HG02798 (cell line): Measurements from ENCODE around the gene MRPL51.

Experiments
- ATAC-seq: cut with Tn5 transposase; IDR thresholded peaks from one replicate; pipeline ENCODE4 v1.9.1; 2021; ENCODE audit warnings: mild to moderate bottlenecking; ENCODE audit not compliant: unreplicated experiment, poor library complexity

MRPL51 gene

DNA sequence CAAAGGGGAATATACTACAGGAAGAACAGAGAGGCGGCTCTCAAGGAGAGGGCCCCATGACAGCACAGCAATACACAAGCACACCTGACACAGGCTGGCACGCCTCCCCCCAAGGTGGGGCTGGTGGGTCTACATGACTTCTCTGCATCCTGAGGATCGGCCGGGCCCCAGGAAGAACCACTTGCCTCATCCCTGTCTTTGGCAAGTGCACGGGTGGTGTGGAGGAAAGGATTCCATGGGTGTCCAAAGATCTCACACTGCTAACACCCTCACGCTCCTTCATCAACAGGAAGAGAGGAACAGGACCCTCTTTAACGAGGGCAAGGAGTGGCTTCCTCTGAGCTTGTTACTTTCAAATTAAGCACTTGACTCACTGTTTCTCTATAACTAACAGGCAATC is 29.8 kb downstream of the MRPL51 start:
- ATAC-seq, result no peak

DNA sequence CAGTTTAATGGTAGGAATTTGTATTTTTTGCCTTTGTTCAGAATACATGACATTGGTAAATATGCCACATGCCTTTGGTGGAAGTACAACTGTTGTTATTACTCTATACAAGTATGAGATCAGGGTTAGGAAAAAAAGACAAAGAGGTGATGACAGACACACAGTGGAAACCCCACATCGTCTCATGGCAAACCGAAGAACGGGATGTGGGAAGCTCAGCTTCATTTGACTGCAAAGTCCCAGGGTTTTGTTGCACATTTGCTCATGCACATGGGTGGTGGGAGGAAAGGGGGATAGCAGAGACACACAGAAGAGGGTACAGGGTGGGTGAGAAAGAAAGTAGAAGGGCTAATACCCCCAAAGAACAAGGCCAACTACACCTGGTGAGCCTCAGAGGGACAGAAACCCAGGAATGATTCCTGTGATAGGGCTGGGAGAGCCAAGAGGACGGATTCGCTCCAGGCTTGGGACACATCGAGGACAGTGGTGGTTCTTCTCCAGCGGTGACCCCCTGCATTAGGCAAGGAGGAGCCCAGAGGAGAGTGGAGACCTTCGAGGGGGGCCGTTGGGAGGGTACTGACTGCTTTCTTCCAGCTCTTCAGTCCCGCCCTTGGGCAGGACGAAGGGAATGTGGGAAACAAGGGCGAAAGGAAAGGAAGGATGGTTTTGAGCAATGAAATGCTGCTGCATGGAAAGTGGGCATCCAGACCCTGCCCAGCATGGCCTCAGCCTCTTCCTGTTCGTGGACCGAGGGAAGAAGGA is 30.6 kb downstream of the MRPL51 start:
- ATAC-seq, result no peak

DNA sequence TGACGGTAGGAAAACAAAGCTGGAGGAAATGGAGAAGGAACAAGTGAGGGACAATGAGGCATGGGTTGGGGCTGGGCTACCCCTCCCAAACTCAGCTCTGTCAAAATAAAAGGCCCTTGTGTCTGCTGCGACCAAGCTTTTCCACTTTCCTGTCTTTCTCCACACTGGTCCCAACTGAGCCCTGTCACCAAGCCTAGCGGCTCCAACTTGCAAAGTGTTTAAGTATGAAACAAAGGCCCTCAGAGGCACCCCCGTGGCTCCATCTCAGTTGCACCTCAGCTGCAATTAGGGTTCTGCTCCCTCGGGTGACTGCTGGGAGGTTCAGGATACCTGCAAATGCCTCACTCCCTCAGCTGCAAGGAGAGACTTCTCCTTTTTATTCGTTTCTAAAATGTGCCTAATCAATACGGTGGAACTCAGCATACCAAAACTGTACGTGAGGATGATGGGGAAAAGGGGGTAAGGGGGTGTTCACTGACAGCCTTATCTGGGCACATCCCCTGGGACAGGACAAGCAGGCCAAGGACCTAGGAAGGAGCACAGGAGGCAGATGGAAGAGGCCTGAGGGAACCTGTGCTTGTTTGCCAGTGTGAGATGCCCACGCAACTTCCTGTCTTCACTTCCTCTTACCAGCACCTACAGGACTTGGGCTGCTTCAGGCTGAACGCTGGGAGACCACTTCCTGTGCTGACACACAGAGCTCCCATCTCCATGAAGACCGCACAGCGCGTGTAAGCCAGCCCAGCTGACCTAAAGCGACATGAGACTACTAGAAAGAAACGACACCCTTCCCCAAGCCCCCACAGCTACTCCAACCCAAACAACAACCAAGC is 31.4 kb downstream of the MRPL51 start:
- peak; percentile 74 for ATAC-seq

DNA sequence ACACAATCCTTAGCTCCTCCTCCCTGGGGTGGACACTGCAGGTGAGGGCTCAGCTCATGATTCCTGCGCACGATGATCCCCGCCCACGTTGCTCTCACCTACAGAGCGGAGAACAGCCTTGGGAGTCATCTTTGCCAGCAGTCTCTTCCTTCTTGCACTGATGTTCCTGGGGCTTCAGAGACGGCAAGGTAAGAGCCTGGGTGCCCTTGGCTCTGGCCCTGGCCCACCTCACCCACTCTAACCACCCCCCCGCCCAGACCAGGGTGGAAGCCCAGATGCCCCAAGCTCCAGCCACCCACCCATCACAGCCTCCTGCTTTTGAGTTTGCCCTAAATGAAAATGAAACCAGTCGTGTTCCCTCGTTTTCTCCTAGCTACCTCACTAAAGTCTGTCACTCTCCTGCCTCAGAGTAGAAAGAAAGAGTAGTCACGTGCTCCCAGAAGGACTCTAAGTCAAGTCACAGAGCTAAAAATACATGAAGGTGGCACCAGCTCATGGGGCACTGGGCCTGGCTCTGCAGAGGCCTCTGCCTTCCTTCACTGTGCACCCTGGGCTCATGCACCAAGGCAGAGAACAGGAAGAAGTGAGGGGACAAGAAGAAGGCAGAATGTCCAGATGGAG is 32.2 kb downstream of the MRPL51 start:
- ATAC-seq, result no peak

DNA sequence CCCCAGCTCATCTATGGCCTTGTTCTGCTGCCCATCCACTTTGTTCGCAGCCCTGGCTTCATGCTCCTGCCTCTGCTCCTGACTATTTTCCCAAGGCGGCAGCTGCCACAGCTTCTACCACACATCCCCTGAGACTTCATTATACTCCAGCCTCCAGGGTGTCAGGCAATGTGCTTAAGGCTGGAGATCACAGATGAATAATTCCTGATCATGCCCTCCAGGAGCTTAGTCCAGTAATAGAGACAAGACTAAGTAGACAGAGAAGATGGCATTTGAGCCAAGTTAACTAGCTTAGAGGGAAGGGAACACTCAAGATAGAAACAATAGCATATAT is 34.1 kb downstream of the MRPL51 start:
- ATAC-seq, result no peak

DNA sequence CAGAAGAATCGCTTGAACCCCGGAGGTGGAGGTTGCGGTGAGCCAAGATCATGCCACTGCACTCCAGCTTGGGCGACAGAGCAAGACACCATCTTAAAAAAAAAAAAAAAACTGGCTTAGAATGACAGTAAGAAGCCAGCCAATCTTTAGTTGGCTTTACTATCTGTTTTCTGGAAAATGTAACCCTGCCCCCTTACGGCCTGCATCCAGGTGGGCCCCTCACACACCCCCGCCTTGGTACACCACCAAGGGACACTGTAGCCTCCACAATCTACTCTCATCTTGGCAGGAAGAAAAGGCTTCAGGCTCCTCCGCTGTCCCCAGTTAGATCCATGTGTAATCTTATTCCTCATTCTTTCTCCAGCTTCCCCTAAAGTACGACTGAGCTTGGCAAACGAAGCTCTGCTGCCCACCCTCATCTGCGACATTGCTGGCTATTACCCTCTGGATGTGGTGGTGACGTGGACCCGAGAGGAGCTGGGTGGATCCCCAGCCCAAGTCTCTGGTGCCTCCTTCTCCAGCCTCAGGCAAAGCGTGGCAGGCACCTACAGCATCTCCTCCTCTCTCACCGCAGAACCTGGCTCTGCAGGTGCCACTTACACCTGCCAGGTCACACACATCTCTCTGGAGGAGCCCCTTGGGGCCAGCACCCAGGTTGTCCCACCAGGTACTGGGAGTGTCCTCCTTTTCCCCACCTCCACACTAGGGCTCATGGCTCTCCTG is 34.6 kb downstream of the MRPL51 start:
- no peak for ATAC-seq

DNA sequence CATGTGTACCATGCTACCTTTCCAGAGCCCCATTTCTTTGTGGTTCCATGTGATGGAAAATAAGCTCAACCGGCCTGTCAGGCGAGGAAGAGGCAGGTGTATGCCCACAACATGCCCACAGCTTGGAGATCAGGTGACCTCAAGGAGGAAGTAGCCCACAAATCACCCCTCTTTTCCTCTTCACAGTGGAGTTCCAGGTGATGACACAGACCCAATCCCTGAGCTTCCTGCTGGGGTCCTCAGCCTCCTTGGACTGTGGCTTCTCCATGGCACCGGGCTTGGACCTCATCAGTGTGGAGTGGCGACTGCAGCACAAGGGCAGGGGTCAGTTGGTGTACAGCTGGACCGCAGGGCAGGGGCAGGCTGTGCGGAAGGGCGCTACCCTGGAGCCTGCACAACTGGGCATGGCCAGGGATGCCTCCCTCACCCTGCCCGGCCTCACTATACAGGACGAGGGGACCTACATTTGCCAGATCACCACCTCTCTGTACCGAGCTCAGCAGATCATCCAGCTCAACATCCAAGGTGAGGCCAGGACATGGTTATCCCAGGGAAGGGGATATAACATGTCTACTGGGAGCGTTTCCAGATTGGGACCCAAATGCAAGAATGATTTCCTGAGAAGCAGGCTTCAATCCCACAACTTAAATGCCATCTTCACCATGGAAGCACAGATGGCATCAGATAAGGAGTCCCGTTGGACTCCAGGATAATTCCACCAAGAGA is 35.7 kb downstream of the MRPL51 start:
- no peak for ATAC-seq

DNA sequence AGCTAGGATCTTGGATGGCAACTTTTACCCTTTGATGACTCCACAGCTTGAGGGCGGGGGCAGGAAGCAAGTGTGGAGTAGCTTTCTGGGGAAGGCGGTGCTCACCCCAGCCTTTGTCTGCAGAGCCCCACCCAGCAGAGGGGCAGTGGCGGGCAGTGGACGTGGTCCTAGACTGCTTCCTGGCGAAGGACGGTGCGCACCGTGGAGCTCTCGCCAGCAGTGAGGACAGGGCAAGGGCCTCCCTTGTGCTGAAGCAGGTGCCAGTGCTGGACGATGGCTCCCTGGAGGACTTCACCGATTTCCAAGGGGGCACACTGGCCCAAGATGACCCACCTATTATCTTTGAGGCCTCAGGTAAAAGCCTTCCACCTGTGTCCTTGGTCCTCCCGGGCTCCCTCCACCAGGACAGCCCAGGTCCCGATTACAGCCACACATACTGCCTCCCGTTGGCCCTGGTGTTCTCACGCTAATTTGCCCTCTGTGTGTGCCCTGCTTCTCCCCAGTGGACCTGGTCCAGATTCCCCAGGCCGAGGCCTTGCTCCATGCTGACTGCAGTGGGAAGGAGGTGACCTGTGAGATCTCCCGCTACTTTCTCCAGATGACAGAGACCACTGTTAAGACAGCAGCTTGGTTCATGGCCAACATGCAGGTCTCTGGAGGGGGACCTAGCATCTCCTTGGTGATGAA is 40.0 kb downstream of the MRPL51 start:
- ATAC-seq, result no peak

DNA sequence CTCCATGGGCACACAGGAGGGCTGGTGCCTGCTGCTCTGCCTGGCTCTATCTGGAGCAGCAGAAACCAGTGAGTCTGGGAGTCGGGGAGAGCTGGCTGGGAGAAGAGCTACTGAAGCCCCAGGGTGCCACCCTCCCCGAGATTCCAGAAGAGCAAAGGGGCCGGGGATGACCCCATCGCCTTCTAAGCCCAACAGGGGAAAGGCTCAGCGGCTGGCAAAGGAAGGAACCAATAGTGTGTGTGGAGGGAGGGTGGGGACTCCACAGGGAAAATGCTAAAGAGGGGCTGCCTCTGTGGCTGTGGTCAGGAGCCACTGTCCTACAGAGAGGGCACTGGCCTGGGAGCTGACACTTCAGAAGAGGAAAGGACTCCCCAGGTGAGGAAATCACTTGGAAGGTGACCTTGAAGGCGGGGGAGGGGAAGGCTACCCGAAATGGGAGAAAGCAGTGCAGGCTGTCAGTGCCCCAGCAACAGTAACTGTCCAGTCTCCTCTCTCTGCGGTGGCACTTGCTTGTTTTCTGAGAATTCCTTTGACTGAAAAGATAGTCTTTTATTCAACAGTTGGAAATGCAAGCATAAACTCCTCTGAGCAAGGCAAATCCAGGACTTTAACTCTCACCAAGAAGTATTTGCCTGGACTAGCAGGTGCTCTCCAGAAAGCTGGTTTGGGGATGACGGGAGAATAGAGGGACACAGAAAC is 40.7 kb downstream of the MRPL51 start:
- ATAC-seq, result no peak

DNA sequence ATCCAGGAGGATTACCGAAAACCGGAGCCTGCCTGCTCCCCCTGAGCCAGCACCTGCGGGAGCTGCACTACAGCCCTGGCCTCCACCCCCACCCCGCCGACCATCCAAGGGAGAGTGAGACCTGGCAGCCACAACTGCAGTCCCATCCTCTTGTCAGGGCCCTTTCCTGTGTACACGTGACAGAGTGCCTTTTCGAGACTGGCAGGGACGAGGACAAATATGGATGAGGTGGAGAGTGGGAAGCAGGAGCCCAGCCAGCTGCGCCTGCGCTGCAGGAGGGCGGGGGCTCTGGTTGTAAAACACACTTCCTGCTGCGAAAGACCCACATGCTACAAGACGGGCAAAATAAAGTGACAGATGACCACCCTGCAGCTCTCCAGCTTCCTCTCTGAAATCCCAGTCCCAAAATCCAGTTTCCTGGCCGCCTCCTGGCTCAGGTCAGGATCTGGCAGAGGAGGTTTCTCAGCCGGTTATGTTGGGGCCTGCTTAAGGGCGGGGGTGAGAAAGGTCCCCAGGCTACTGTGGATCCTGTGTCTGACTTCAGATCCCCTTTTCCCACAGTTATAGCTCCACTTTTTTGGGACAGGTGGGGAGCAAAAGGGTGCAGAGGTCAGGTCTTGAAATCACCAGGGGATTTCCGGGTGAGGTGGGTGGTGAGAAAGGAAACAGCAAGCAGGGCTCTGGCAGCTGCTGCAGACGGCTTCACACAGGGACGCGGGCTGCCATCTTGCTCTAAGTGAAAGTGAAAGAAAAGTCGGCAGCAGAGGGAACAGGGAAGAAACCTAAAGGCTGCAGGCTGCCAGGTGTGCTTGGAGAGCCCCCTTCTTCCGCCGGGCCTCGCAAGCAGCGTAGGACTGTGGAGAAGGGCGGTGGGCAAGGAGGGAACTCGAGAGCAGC is 41.5 kb downstream of the MRPL51 start, which contains the start of gene TAPBPL:
Gene TAPBPL (plus strand): TSS at position 695 of the 897 bp plus-strand sequence. CDS start 207 bp downstream, outside the sequence.
- peak; percentile 67 for ATAC-seq

DNA sequence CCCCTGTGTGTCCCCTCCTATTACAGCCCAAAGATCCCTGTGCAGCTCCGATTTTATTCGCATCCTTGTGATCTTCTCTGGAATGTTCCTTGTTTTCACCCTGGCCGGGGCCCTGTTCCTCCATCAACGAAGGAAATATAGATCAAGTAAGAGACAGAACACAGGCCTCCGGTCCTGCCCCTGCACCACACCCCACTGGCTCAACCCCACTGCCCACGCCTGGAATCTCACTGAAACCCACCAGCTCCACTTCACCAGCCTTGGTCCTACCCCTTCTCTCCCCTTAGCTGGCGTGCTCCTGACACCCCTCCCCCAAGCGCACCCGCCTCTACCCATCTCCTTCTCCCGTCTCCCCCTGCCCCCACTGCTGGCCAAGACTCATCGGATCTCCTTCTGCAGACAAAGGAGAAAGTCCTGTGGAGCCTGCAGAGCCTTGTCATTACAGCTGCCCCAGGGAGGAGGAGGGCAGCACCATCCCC is 42.2 kb downstream of the MRPL51 start:
- no peak for ATAC-seq

DNA sequence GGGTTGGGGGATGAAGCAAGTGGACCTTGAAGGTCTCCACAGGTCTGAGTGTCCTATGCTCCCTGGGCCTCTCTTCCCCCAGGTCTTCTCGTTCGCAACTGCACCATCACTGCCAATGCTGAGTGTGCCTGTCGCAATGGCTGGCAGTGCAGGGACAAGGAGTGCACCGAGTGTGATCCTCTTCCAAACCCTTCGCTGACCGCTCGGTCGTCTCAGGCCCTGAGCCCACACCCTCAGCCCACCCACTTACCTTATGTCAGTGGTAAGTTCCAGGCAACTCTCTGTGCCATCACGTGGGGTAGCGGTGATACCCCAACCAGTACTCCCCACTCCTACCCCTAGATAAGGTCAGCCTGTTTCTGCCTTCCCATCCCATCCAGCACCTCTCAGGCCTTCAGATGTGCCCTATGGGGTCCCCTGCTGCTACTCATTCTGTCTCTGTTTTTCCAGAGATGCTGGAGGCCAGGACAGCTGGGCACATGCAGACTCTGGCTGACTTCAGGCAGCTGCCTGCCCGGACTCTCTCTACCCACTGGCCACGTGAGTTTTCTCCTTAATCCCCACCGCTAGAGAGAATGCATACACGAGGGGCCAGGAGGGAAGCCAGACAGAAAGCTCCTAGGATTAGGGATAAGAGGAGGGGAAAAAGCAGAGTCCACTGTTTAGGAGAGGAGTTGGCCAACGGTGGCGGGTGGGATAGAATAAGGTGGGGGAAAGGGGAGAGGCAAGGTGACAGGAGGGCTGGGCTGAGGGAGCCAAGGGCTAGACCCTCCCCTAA is 42.8 kb downstream of the MRPL51 start:
- no peak for ATAC-seq

DNA sequence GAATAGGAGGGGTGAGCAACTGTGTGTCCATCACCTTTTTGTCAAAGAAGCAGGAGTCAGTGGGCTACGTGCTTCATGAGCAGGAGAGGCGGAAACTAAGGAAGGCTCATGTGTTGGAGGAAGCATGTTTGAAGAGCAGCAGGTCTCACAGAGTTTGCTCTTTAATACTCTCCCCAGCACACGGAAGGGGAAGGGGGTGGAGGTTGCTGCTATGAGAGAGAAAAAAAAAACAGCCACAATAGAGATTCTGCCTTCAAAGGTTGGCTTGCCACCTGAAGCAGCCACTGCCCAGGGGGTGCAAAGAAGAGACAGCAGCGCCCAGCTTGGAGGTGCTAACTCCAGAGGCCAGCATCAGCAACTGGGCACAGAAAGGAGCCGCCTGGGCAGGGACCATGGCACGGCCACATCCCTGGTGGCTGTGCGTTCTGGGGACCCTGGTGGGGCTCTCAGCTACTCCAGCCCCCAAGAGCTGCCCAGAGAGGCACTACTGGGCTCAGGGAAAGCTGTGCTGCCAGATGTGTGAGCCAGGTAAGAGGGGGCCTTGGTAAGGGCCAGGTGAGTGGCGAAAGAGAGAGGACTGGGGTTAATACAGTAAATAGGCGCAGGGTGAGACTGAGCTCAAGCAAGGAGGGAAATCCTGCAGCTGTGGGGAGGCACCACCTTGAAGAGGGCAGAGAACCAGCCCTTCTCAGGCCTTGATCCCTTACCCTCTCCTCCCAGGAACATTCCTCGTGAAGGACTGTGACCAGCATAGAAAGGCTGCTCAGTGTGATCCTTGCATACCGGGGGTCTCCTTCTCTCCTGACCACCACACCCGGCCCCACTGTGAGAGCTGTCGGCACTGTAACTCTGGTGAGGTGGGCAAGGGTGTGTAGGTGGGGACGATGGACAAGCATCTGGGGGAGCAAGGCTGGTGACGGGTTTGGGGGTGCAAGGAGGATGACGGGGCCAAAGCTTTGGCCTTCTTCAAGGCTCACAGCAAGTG is 48.1 kb downstream of the MRPL51 start, which contains the start of gene CD27:
Gene CD27 (plus strand): TSS at position 252 of the 985 bp plus-strand sequence. CDS start 141 bp downstream, at position 393.
- ATAC-seq, result no peak

DNA sequence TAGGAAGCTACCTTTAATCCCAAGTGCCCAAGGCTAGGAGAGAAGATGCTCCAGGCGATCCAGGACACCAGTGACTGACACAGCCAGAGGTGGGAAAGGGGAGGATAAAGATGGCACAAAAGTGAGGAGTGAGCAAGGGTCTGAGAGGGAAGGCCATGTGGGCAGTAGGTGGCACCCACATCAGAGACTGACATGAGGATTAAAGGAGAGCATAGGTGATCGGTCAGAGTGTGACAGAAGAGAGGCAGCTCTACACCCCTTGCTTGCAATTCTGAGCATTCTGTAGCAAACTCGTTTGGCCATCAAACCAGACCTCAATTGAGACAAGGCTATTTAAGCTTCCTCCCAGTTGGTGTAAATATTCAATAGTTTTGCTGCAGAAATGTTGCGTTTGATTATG is 49.0 kb downstream of the MRPL51 start:
- no peak for ATAC-seq

DNA sequence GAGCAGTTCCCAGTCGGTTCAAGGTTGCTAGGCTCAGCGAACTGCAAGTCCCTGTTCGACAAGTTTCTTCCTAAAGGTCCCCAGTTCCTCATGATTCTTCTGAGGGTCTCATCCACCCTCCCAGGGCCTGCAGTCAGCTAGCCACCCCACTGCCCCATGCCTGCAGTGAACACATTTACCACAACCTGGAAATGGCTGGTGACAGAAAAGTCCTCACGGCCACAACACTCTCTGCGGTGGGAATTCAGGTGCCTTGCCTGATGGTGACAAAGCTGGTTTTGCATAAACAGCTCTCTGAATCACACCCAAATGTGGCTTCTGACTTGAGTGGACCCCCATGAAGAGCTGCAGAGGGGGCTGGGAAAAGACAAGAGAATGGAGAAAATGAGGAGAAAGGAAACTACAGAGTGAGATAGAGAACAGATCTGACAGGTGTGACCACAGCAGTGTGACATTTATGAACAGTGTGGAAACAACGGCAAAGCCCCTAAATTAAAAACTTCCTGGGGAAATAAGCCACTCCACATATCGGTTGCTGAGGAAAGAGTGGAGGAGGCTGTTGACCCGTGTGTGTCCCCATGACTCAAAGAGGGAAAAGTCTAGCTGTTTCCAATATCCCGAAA is 49.6 kb downstream of the MRPL51 start:
- ATAC-seq, result peak; percentile 39
